Smooth muscle cell (in vitro differentiated cells): ENCODE results near the gene CTCF. TPM values are rescaled to one million over a fixed set of nuclear protein-coding genes. Genes with fewer than 3 reads are reported as not detected.

Experiments used
- DNase-seq: peaks from one replicate; lab custom pipeline; 2025; ENCODE audit not compliant: unreplicated experiment; lab: John Stamatoyannopoulos, UW
- H2AFZ ChIP-seq: fragments of 200-600 bp; sonication (generic); 2 replicates; pipeline ENCODE4 v1.6.0; 2016; ENCODE audit warnings: antibody characterized with exemption, low read depth, mild to moderate bottlenecking
- H3F3A ChIP-seq: fragments of 200-600 bp; sonication (generic); 2 replicates; pipeline ENCODE4 v1.6.0; 2017; ENCODE audit warnings: antibody characterized with exemption, low read depth
- H3K27ac ChIP-seq: fragments of 200-600 bp; sonication (generic); 2 replicates; pipeline ENCODE4 v1.5.1; 2016; ENCODE audit warnings: low read depth, mild to moderate bottlenecking
- H3K27me3 ChIP-seq: fragments of 200-600 bp; sonication (generic); 2 replicates; pipeline ENCODE4 v1.6.1; 2016; ENCODE audit warnings: low read depth, mild to moderate bottlenecking
- H3K36me3 ChIP-seq: fragments of 200-600 bp; sonication (generic); 2 replicates; pipeline ENCODE4 v1.5.1; 2016; ENCODE audit warnings: low read depth
- H3K4me1 ChIP-seq: fragments of 200-600 bp; sonication (generic); 2 replicates; pipeline ENCODE4 v1.5.1; 2016; ENCODE audit warnings: low read depth
- H3K4me2 ChIP-seq: fragments of 200-600 bp; sonication (generic); 2 replicates; pipeline ENCODE4 v1.6.0; 2016; ENCODE audit warnings: mild to moderate bottlenecking
- H3K4me3 ChIP-seq: fragments of 200-600 bp; sonication (generic); 2 replicates; pipeline ENCODE4 v1.5.1; 2016; ENCODE audit warnings: mild to moderate bottlenecking
- H3K79me2 ChIP-seq: fragments of 200-600 bp; sonication (generic); 2 replicates; pipeline ENCODE4 v1.6.0; 2016; ENCODE audit warnings: low read depth, mild to moderate bottlenecking
- H3K9ac ChIP-seq: fragments of 200-600 bp; sonication (generic); 2 replicates; pipeline ENCODE4 v1.6.0; 2016; ENCODE audit warnings: low read depth
- H3K9me3 ChIP-seq: fragments of 200-600 bp; sonication (generic); replicated peaks from 2 replicates; pipeline ENCODE4 v1.5.1; 2016; ENCODE audit warnings: low read depth
- H4K20me1 ChIP-seq: fragments of 200-600 bp; sonication (generic); 2 replicates; pipeline ENCODE4 v1.6.0; 2016; ENCODE audit warnings: low read depth
- WGBS: methylation state at CpG from one replicate; pipeline ENCODE4 v1.1.7; 2016; ENCODE audit warnings: low lambda C conversion rate; 5-methylcytosine and 5-hydroxymethylcytosine counted together
- polyA plus RNA-seq: library from polyadenylated mRNA; unstranded; fragments of >200 nt; fragmentation: Nextera tagmentation; extraction: Ambion mirVana; gene quantifications from 2 replicates; pipeline ENCODE4 v1.2.1, GENCODE V29; 2016
- total RNA-seq: library from RNA; depleted of rRNA; stranded (reverse); fragments of >200 nt; gene quantifications from 2 replicates; pipeline ENCODE4 v1.2.3, GENCODE V29; 2014
- TF ChIP-seq, protein P1 (sequence below): fragments of 200-600 bp; sonication (generic); IDR thresholded peaks from 2 replicates; pipeline ENCODE4 v1.5.1; 2017; ENCODE audit warnings: borderline replicate concordance, mild to moderate bottlenecking, antibody characterized with exemption; ENCODE audit not compliant: insufficient read depth, poor library complexity, severe bottlenecking

CTCF gene
- total and polyA plus RNA-seq, 2 experiments from 2014 or later, result 28.4 to 32.4 TPM

DNA sequence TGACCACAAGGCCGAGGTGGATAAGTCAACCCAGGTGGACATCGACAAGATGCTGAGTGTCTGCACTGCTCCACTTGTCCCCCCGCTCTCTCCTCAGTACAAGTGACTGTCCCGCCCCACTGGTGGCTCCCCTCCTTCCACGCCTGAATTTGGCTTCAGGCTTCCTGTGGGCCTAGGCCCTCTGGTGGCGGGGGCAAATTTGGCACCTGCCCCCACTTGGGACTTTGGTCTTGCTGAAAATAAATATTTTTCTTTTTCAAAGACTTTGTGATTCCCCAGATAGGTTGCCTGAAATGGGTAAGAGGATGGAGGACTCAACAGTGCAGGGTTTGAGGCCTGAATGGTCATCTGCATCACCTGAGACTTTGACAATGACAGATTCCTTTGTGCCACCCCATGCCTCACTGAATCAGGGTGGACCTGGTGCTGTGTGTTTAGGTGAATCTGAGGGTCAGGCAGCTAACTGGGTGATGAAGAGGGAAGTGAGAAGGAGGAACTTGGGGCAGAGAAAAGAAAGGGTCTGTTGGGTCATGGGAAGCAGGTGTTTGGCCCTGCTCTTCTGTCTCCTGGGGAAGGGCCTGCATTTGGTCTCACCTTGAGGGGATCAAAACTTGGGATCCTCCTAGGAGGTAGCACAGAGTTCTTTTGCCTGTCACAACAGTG, 106.3 kb downstream of the CTCF start:
- Histone ChIP-seq H3K36me3 (no peaks in the 10 kb centered on the region), H3K4me3 (no peak overlapping the region), H4K20me1 (no peaks in the 10 kb centered on the region), H3K9ac (no peak overlapping the region), H3K27me3 (no peaks in the 10 kb centered on the region), H3K4me1 (peaks cover 10% of the 10 kb centered on the region), H3K79me2 (no peaks in the 10 kb centered on the region), H3K27ac (no peak overlapping the region), H2AFZ (no peak overlapping the region), H3F3A (no peaks in the 10 kb centered on the region), H3K4me2 (no peak overlapping the region), H3K9me3 (no peaks in the 10 kb centered on the region)
- WGBS, result 93% methylated on average over 6 of the region's 6 CpGs
- DNase-seq, result no peak
- TF ChIP-seq, protein P1, sequence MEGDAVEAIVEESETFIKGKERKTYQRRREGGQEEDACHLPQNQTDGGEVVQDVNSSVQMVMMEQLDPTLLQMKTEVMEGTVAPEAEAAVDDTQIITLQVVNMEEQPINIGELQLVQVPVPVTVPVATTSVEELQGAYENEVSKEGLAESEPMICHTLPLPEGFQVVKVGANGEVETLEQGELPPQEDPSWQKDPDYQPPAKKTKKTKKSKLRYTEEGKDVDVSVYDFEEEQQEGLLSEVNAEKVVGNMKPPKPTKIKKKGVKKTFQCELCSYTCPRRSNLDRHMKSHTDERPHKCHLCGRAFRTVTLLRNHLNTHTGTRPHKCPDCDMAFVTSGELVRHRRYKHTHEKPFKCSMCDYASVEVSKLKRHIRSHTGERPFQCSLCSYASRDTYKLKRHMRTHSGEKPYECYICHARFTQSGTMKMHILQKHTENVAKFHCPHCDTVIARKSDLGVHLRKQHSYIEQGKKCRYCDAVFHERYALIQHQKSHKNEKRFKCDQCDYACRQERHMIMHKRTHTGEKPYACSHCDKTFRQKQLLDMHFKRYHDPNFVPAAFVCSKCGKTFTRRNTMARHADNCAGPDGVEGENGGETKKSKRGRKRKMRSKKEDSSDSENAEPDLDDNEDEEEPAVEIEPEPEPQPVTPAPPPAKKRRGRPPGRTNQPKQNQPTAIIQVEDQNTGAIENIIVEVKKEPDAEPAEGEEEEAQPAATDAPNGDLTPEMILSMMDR, result peak; percentile 26

DNA sequence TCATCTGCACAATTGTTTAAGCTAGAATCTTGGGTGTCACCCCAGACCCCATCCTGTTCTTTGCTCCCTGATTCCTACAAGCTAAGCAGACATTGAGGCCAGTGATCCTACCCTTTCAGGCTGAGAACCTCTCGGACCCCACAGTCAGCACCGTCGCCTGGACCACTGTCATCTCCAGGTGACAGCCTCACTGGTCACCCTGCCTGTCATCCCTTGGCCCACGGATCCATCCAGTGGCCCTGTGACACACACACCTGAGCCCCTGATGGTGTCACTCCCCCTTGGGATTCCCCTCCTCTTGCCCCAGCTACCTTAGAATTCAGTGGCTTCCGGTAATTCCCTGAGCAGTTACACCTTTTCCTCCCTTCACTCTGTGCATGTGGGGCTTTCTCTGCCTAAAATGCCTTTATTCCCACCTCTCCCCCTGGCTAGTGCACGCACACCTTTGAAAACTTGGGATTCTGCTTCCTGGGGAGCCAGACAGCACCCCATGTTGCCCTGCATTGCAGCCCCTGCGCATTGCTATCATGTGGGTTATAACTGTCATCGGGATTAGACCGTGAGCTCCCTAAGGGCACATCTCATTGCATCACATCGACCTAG, 107.3 kb downstream of the CTCF start:
- no peak for DNase-seq
- no peak overlapping the region for H2AFZ ChIP-seq
- TF ChIP-seq, protein P1, result no peak
- H4K20me1 ChIP-seq, result no peaks in the 10 kb centered on the region
- no peak overlapping the region for H3K4me2 ChIP-seq
- H3K4me3 ChIP-seq, result no peak overlapping the region
- H3K9me3 ChIP-seq, result no peaks in the 10 kb centered on the region
- H3K27ac ChIP-seq, result no peak overlapping the region
- no peak overlapping the region for H3K9ac ChIP-seq
- no peaks in the 10 kb centered on the region for H3K27me3 ChIP-seq
- H3K79me2 ChIP-seq, result no peaks in the 10 kb centered on the region
- no peaks in the 10 kb centered on the region for H3F3A ChIP-seq
- no peaks in the 10 kb centered on the region for H3K36me3 ChIP-seq
- H3K4me1 ChIP-seq, result peaks cover 10% of the 10 kb centered on the region
- WGBS, result 92% methylated on average over 10 of the region's 10 CpGs

DNA sequence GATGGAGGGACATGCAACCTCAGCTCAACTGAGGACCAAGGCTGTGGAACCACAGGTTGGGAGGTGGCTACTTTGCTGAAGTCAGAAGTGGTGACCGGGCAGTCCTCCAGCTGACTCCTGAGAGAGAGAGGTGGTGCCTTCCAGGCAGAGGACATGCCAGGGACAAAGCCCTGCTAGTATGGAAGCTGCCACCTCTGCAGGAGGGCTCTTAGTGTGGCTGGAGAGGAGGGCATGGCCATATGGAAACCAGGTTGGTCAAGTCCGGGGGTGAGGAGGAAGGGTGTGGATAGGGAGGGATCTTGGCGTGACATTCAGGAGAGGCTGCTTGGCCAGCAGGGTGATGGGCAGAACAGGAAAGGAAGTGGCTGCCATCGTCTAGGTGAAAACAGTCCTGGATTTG, 110.0 kb downstream of the CTCF start:
- no peak overlapping the region for H2AFZ ChIP-seq
- no peak for DNase-seq
- no peak overlapping the region for H3K27ac ChIP-seq
- H3K27me3 ChIP-seq, result no peaks in the 10 kb centered on the region
- H3K4me1 ChIP-seq, result peaks cover 4% of the 10 kb centered on the region
- WGBS, result 85% methylated on average over 4 of the region's 4 CpGs
- no peak overlapping the region for H3K4me3 ChIP-seq
- no peaks in the 10 kb centered on the region for H3K36me3 ChIP-seq
- H4K20me1 ChIP-seq, result no peaks in the 10 kb centered on the region
- no peak overlapping the region for H3K4me2 ChIP-seq
- no peaks in the 10 kb centered on the region for H3K79me2 ChIP-seq
- no peaks in the 10 kb centered on the region for H3K9me3 ChIP-seq
- no peaks in the 10 kb centered on the region for H3F3A ChIP-seq
- no peak overlapping the region for H3K9ac ChIP-seq
- TF ChIP-seq, protein P1, result no peak
